ENCODE data around the gene KIF1C. TPM values are rescaled to one million over a fixed set of nuclear protein-coding genes. Genes with fewer than 3 reads are reported as not detected.

KIF1C gene
- total RNA-seq (100 to 1,000 TPM in 2 of 5 donors, 10 to 100 TPM in 3; 47.5 to 334 (median 94.8) TPM), polyA plus RNA-seq (100 to 1,000 TPM in 1 of 3 donors, 10 to 100 TPM in 2; 33.4 to 130 (median 70.3) TPM)
- long read RNA-seq, donor 1, full-length matches to known transcripts: 1 of 15 reads
- long read RNA-seq, donor 1, partial matches to known transcripts: 14 of 15 reads
- long read RNA-seq, donor 1, other reads (novel, unspliced or antisense): 0 of 15 reads
- long read RNA-seq, donor 2, full-length matches to known transcripts: 6 of 6 reads
- long read RNA-seq, donor 2, partial matches to known transcripts: 0 of 6 reads
- long read RNA-seq, donor 2, other reads (novel, unspliced or antisense): 0 of 6 reads
- long read RNA-seq, donor 3, full-length matches to known transcripts: 5 of 5 reads
- long read RNA-seq, donor 3, partial matches to known transcripts: 0 of 5 reads
- long read RNA-seq, donor 3, other reads (novel, unspliced or antisense): 0 of 5 reads
- long read RNA-seq, donor 4: 0 reads
- long read RNA-seq, donor 5, full-length matches to known transcripts: 10 of 20 reads
- long read RNA-seq, donor 5, partial matches to known transcripts: 10 of 20 reads
- long read RNA-seq, donor 5, other reads (novel, unspliced or antisense): 0 of 20 reads
- long read RNA-seq, donor 6, full-length matches to known transcripts: 5 of 62 reads
- long read RNA-seq, donor 6, partial matches to known transcripts: 57 of 62 reads
- long read RNA-seq, donor 6, other reads (novel, unspliced or antisense): 0 of 62 reads
- long read RNA-seq, donor 7, full-length matches to known transcripts: 3 of 9 reads
- long read RNA-seq, donor 7, partial matches to known transcripts: 6 of 9 reads
- long read RNA-seq, donor 7, other reads (novel, unspliced or antisense): 0 of 9 reads
- long read RNA-seq, donor 8, full-length matches to known transcripts: 5 of 5 reads
- long read RNA-seq, donor 8, partial matches to known transcripts: 0 of 5 reads
- long read RNA-seq, donor 8, other reads (novel, unspliced or antisense): 0 of 5 reads
- long read RNA-seq, donor 9: 0 reads
- long read RNA-seq, donor 10, full-length matches to known transcripts: 1 of 1 reads
- long read RNA-seq, donor 10, partial matches to known transcripts: 0 of 1 reads
- long read RNA-seq, donor 10, other reads (novel, unspliced or antisense): 0 of 1 reads

DNA sequence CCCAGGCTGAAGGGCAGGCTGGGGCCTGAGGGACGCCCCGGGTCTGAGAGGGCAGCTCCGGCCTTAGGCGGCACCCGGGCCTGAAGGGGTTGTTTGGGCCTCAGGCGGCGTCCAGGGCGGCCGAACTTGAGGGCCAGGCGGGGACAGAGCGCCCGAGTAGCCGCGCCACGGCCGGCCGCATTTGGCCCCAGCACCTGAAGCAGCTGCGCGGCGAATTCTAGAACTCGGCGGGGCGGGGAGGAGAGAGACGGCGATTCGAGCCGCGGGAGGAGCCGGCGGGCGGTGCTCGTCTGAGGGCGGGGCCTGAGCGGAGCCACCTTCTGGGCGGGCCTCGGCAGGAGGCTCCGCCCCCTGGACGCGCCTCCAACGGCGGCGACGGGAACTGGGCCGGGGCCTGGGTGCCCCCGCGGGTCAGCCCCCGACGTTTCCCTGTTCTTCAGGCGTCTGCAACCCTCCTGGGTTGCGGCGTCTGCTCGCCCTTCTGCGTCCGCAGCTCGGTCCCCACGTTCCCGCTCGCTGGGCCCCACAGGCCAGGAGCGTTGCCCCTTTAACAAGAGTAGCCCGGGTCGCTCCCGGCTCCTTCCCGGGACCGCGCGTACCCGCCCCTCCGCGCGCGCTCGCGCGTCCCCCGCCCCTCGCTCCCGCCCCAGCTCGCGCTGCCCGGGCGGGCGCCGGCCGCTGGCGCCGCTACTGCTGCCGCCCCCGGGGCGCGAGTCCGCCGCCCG is at the start of gene KIF1C, which contains the start of gene INCA1:
Gene KIF1C (plus strand): TSS at position 649 of the 725 bp plus-strand sequence. CDS start 2,297 bp downstream, outside the sequence.
Gene INCA1 (minus strand): TSS at position 221 of the 725 bp plus-strand sequence. CDS start 3,085 bp downstream, outside the sequence.
- WGBS, 5 donors: 0 to 2% (median 1%) methylated on average over 18 to 93 of the region's 93 CpGs; no CpG with 5 or more reads in 1 of the 5 donors
- peak within 1 kb of the TSS; percentile 91 to 97 (median 94) for H3K27ac ChIP-seq
- peaks cover 16 to 21% (median 20%) of the 10 kb centered on the region in 4 donors for H3K36me3 ChIP-seq
- H3K9me3 ChIP-seq: no peaks in the 10 kb centered on the region
- H3K27me3 ChIP-seq: no peaks in the 10 kb centered on the region
- intact Hi-C loops (cut with DNase I; ENCODE audit: low total_unique reads): no loop called here
- peaks cover 27 to 34% (median 32%) of the 10 kb centered on the region in 4 donors for H3K4me1 ChIP-seq
- TF ChIP-seq POLR2AphosphoS5 (IDR thresholded peaks at IDR 0.05): peak; percentile 49 to 84 (median 82)
- no peak for TF ChIP-seq EP300 (IDR thresholded peaks at IDR 0.05)
- TF ChIP-seq, protein P1, sequence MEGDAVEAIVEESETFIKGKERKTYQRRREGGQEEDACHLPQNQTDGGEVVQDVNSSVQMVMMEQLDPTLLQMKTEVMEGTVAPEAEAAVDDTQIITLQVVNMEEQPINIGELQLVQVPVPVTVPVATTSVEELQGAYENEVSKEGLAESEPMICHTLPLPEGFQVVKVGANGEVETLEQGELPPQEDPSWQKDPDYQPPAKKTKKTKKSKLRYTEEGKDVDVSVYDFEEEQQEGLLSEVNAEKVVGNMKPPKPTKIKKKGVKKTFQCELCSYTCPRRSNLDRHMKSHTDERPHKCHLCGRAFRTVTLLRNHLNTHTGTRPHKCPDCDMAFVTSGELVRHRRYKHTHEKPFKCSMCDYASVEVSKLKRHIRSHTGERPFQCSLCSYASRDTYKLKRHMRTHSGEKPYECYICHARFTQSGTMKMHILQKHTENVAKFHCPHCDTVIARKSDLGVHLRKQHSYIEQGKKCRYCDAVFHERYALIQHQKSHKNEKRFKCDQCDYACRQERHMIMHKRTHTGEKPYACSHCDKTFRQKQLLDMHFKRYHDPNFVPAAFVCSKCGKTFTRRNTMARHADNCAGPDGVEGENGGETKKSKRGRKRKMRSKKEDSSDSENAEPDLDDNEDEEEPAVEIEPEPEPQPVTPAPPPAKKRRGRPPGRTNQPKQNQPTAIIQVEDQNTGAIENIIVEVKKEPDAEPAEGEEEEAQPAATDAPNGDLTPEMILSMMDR (IDR thresholded peaks at IDR 0.05): peak in 2 of 7 experiments; percentile 23 to 27
- peak in 2 of 4 donors; percentile 43 to 58 for TF ChIP-seq POLR2A (IDR thresholded peaks at IDR 0.05)
- peak within 1 kb of the TSS; percentile 93 to 99 (median 98) for H3K4me3 ChIP-seq
- DNase-seq: peak; percentile 95 to 97

DNA sequence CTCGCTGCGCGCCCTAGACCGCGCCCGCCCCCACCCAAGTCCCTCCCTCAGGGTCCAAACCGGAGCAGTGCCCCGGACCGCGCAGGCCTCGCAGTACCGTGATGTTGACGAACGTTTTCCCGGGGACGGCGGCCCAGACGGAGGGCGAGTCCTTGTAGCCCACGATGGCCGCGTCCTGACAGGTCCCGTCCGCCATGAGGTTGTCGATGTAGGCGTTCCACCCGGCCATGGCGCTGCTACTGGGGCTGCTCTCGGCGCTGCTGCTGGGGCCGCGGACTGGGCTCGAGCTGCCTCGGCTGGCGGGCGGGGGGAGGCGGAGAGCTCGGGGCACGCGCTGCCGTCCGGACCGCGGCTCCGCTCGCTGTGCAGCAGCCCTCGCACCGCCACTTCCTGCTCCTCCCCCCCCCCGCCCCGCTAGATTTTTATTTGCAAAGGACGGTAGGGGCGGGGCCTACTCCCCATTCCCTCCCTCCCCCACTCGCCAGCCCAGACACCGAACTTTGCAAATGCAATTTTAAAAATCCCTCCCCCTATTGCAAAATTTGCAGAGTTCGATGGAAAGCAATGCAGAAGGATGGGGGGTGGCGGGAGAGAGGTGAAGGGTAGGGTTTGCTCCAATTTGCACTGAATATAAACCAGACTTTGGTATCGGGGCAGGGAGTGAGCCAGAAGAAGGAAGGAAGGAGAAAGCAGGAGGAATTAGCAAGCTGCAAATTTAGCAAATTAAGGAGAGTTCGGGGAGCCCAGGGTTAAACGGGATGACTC is 49.4 kb upstream of the KIF1C start, which contains the start of gene PFN1:
Gene PFN1 (minus strand): TSS at position 365 of the 765 bp plus-strand sequence. CDS start 136 bp downstream, at position 229.
- peak; percentile 92 to 97 for DNase-seq
- Histone ChIP-seq H3K36me3 (peaks cover 29 to 38% (median 34%) of the 10 kb centered on the region in 4 donors), H3K4me3 (peak within 1 kb of the TSS; percentile 82 to 100 (median 100)), H3K27me3 (no peaks in the 10 kb centered on the region), H3K4me1 (peaks cover 40 to 66% (median 58%) of the 10 kb centered on the region in 4 donors), H3K9me3 (no peaks in the 10 kb centered on the region), H3K27ac (peak within 1 kb of the TSS; percentile 96 to 100 (median 99))
- 0 to 1% (median 0%) methylated on average over 30 to 59 of the region's 59 CpGs for WGBS, 5 donors
- peak in 2 of 3 donors; percentile 86 to 90 for TF ChIP-seq POLR2AphosphoS5 (IDR thresholded peaks at IDR 0.05)
- TF ChIP-seq EP300 (IDR thresholded peaks at IDR 0.05): no peak
- TF ChIP-seq, protein P1 (IDR thresholded peaks at IDR 0.05): no peak
- peak in 1 of 4 donors; percentile 79 for TF ChIP-seq POLR2A (IDR thresholded peaks at IDR 0.05)
- intact Hi-C loops (cut with DNase I; ENCODE audit: low total_unique reads): no loop called here

DNA sequence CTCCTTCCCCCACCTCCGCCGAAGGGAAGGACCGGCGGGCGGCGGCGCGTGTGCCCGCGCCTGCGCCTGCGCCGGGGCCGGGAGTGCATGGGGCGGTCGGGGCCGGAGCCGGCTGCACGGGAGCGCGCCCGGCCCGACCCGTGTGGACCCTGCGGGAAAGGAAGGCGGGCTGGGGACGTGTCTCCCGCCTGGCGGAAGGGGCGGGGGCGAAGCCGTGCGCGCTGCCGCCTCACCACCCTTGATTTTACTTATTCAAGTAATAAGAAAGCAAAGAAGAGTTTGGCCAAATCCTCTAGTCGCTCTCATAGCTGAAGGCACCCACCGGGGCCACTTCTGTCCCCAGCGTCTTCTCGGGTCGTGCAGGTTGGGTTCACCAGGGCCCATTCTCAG is 48.8 kb upstream of the KIF1C start:
- WGBS, 5 donors: 0 to 1% (median 1%) methylated on average over 19 to 40 of the region's 40 CpGs
- peak overlapping the region; percentile 82 to 100 (median 100) for H3K4me3 ChIP-seq
- TF ChIP-seq POLR2AphosphoS5 (IDR thresholded peaks at IDR 0.05) (peak; percentile 3 to 80 (median 39)), POLR2A (IDR thresholded peaks at IDR 0.05) (no peak)

More for the DNA sequence above, 48.8 kb upstream of the KIF1C start:
- H3K9me3 ChIP-seq: no peaks in the 10 kb centered on the region
- H3K4me1 ChIP-seq: peaks cover 40 to 61% (median 53%) of the 10 kb centered on the region in 4 donors
- intact Hi-C loops (cut with DNase I; ENCODE audit: low total_unique reads): no loop called here
- peak; percentile 83 to 97 for DNase-seq
- no peaks in the 10 kb centered on the region for H3K27me3 ChIP-seq
- H3K36me3 ChIP-seq: peaks cover 24 to 32% (median 29%) of the 10 kb centered on the region in 4 donors
- peak overlapping the region; percentile 96 to 100 (median 99) for H3K27ac ChIP-seq
